ENCODE results near the gene CYP19A1.

GRCh38 chr15:51163843-51164242, 174.6 kb downstream of the CYP19A1 start:
- TF ChIP-seq CTCF (IDR thresholded peaks at IDR 0.05): no peak
- TF ChIP-seq POLR2AphosphoS5 (IDR thresholded peaks at IDR 0.05): no peak
- TF ChIP-seq POLR2A (IDR thresholded peaks at IDR 0.05): no peak
